ENCODE results near the gene ATF4. TPM values are rescaled to one million over a fixed set of nuclear protein-coding genes. Genes with fewer than 3 reads are reported as not detected.

Gene ATF4
- total RNA-seq, 1 experiment from 2014 or later: 608 TPM

GRCh38 chr22:39528681-39529486 is 8.5 kb downstream of the ATF4 start:
- H4K20me1 ChIP-seq (ENCODE audit: insufficient read depth): peaks cover 10% of the 10 kb centered on the region; the same call in 1 of the 2 replicates

More at GRCh38 chr22:39528681-39529486, 8.5 kb downstream of the ATF4 start:
- DNase-seq (ENCODE audit: low read depth, low spot score) (peak; percentile 88), ATAC-seq (peak; percentile 45)
- intact Hi-C loops (cut with micrococcal nuclease): loop anchor here (1.0 kb wide), 1 partner anchor 33 kb away; no protein-coding TSS in a partner anchor
- Histone ChIP-seq H3K4me3 (replicated peaks in 1 of 2; ENCODE audit: low read depth in 1 of 2, low read length in 2 of 2) (peak overlapping the region in 1 of 2 experiments; percentile 20; a peak in 1 of 4 replicates), H2AFZ (ENCODE audit: low read depth, low read length, poor library complexity, severe bottlenecking) (no peak overlapping the region), H3K9me3 (ENCODE audit: control insufficient read depth in 1 of 2, insufficient read depth in 1 of 2, low read depth in 1 of 2, low read length in 2 of 2) (no peaks in the 10 kb centered on the region), H3K36me3 (ENCODE audit: control insufficient read depth in 1 of 2, insufficient read depth in 2 of 2, low read length in 2 of 2) (peaks cover 4 to 34% of the 10 kb centered on the region in 2 experiments; a peak in 3 of 4 replicates), H3K27me3 (ENCODE audit: insufficient read depth, low read length) (no peaks in the 10 kb centered on the region), H3K4me2 (ENCODE audit: low read length) (peak overlapping the region; percentile 47), H3K9ac (ENCODE audit: low read length) (peak overlapping the region; percentile 26; the same call in 1 of the 2 replicates), H3K27ac (ENCODE audit: low read depth, low read length) (peak overlapping the region; percentile 33; the same call in 1 of the 2 replicates), H3K79me2 (ENCODE audit: insufficient read depth, low read length) (peaks cover 52% of the 10 kb centered on the region), H3K4me1 (ENCODE audit: control insufficient read depth in 1 of 2, insufficient read depth in 2 of 2, low read length in 2 of 2) (peaks cover 25 to 43% of the 10 kb centered on the region in 2 experiments), H3K9me2 (ENCODE audit: insufficient read depth) (no peaks in the 10 kb centered on the region)
- CTCF ChIA-PET: interaction anchor here (0.6 to 2.8 kb wide), 21 partner anchors 9 to 819 kb away, joined by 3 to 86 read pairs (median 6); partner anchors contain the start of genes ATF4, MIEF1 and RPL3
- POLR2A ChIA-PET: interaction anchor here (0.8 to 2.2 kb wide), 7 partner anchors 9 to 760 kb away, joined by 3 to 20 read pairs (median 6); partner anchors contain the start of genes ATF4, MIEF1 and RPL3
- RAD21 ChIA-PET (ENCODE audit: low non-redundant PET in 1 of 2, low total read pairs in 2 of 2, uncharacterized antibody in 2 of 2, unreplicated experiment in 2 of 2): interaction anchor here (0.6 to 1.1 kb wide), 6 partner anchors 12 to 514 kb away, joined by 3 to 5 read pairs (median 4); no protein-coding TSS in a partner anchor
- TF ChIP-seq FOSL1 (IDR thresholded peaks at IDR 0.05; ENCODE audit: low read depth) (no peak), RAD21 (IDR thresholded peaks at IDR 0.05; ENCODE audit: low read depth) (no peak), ZNF274 (IDR thresholded peaks at IDR 0.05; ENCODE audit: low read depth, low read length) (no peak), TCF7L2 (IDR thresholded peaks at IDR 0.05; ENCODE audit: borderline replicate concordance, extremely low read depth, insufficient read depth, insufficient read length) (peak; percentile 51), EZH2 (IDR thresholded peaks at IDR 0.05) (no peak), POLR2AphosphoS5 (IDR thresholded peaks at IDR 0.05; ENCODE audit: low read depth, low read length) (peak; percentile 33), YY1 (IDR thresholded peaks at IDR 0.05; ENCODE audit: extremely low read depth, insufficient replicate concordance, low read depth, low read length) (peak; percentile 80), ELF1 (IDR thresholded peaks at IDR 0.05; ENCODE audit: borderline replicate concordance, low read depth) (no peak), ZBTB33 (IDR thresholded peaks at IDR 0.05; ENCODE audit: extremely low read depth, insufficient replicate concordance, low read length) (peak; percentile 6), POLR2A (IDR thresholded peaks at IDR 0.05; ENCODE audit: borderline replicate concordance, extremely low read depth, insufficient read depth, insufficient read length) (no peak)
- TF ChIP-seq, protein P1, sequence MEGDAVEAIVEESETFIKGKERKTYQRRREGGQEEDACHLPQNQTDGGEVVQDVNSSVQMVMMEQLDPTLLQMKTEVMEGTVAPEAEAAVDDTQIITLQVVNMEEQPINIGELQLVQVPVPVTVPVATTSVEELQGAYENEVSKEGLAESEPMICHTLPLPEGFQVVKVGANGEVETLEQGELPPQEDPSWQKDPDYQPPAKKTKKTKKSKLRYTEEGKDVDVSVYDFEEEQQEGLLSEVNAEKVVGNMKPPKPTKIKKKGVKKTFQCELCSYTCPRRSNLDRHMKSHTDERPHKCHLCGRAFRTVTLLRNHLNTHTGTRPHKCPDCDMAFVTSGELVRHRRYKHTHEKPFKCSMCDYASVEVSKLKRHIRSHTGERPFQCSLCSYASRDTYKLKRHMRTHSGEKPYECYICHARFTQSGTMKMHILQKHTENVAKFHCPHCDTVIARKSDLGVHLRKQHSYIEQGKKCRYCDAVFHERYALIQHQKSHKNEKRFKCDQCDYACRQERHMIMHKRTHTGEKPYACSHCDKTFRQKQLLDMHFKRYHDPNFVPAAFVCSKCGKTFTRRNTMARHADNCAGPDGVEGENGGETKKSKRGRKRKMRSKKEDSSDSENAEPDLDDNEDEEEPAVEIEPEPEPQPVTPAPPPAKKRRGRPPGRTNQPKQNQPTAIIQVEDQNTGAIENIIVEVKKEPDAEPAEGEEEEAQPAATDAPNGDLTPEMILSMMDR (IDR thresholded peaks at IDR 0.05 in 2 of 3, conservative IDR thresholded peaks at IDR 0.05 in 1 of 3; ENCODE audit: borderline replicate concordance in 1 of 3, insufficient read depth in 1 of 3, low read depth in 2 of 3, low read length in 2 of 3): peak in 2 of 3 experiments; percentile 96 to 99; a peak in 4 of 6 replicates
- no TSS peak for BruUV-seq (replicated peaks)
